Smooth muscle cell (in vitro differentiated cells): ENCODE measurements around the gene KRTAP4-4. TPM values are rescaled to one million over a fixed set of nuclear protein-coding genes. Genes with fewer than 3 reads are reported as not detected.

Source experiments
- DNase-seq: peaks from one replicate; lab custom pipeline; 2025; ENCODE audit not compliant: unreplicated experiment; lab: John Stamatoyannopoulos, UW
- H2AFZ ChIP-seq: fragments of 200-600 bp; sonication (generic); 2 replicates; pipeline ENCODE4 v1.6.0; 2016; ENCODE audit warnings: antibody characterized with exemption, low read depth, mild to moderate bottlenecking
- H3F3A ChIP-seq: fragments of 200-600 bp; sonication (generic); 2 replicates; pipeline ENCODE4 v1.6.0; 2017; ENCODE audit warnings: antibody characterized with exemption, low read depth
- H3K27ac ChIP-seq: fragments of 200-600 bp; sonication (generic); 2 replicates; pipeline ENCODE4 v1.5.1; 2016; ENCODE audit warnings: low read depth, mild to moderate bottlenecking
- H3K27me3 ChIP-seq: fragments of 200-600 bp; sonication (generic); 2 replicates; pipeline ENCODE4 v1.6.1; 2016; ENCODE audit warnings: low read depth, mild to moderate bottlenecking
- H3K36me3 ChIP-seq: fragments of 200-600 bp; sonication (generic); 2 replicates; pipeline ENCODE4 v1.5.1; 2016; ENCODE audit warnings: low read depth
- H3K4me1 ChIP-seq: fragments of 200-600 bp; sonication (generic); 2 replicates; pipeline ENCODE4 v1.5.1; 2016; ENCODE audit warnings: low read depth
- H3K4me2 ChIP-seq: fragments of 200-600 bp; sonication (generic); 2 replicates; pipeline ENCODE4 v1.6.0; 2016; ENCODE audit warnings: mild to moderate bottlenecking
- H3K4me3 ChIP-seq: fragments of 200-600 bp; sonication (generic); 2 replicates; pipeline ENCODE4 v1.5.1; 2016; ENCODE audit warnings: mild to moderate bottlenecking
- H3K79me2 ChIP-seq: fragments of 200-600 bp; sonication (generic); 2 replicates; pipeline ENCODE4 v1.6.0; 2016; ENCODE audit warnings: low read depth, mild to moderate bottlenecking
- H3K9ac ChIP-seq: fragments of 200-600 bp; sonication (generic); 2 replicates; pipeline ENCODE4 v1.6.0; 2016; ENCODE audit warnings: low read depth
- H3K9me3 ChIP-seq: fragments of 200-600 bp; sonication (generic); replicated peaks from 2 replicates; pipeline ENCODE4 v1.5.1; 2016; ENCODE audit warnings: low read depth
- H4K20me1 ChIP-seq: fragments of 200-600 bp; sonication (generic); 2 replicates; pipeline ENCODE4 v1.6.0; 2016; ENCODE audit warnings: low read depth
- CTCF ChIP-seq: fragments of 200-600 bp; sonication (generic); IDR thresholded peaks from 2 replicates; pipeline ENCODE4 v1.5.1; 2017; ENCODE audit warnings: borderline replicate concordance, mild to moderate bottlenecking, antibody characterized with exemption; ENCODE audit not compliant: insufficient read depth, poor library complexity, severe bottlenecking
- WGBS: methylation state at CpG from one replicate; pipeline ENCODE4 v1.1.7; 2016; ENCODE audit warnings: low lambda C conversion rate; 5-methylcytosine and 5-hydroxymethylcytosine counted together
- polyA plus RNA-seq: library from polyadenylated mRNA; unstranded; fragments of >200 nt; fragmentation: Nextera tagmentation; extraction: Ambion mirVana; gene quantifications from 2 replicates; pipeline ENCODE4 v1.2.1, GENCODE V29; 2016
- total RNA-seq: library from RNA; depleted of rRNA; stranded (reverse); fragments of >200 nt; gene quantifications from 2 replicates; pipeline ENCODE4 v1.2.3, GENCODE V29; 2014

Gene KRTAP4-4
- total and polyA plus RNA-seq, 2 experiments from 2014 or later, result not detected

- H3K9me3 ChIP-seq, result no peaks in the 10 kb centered on the region
- no peak overlapping the region for H3K9ac ChIP-seq
- H3K27me3 ChIP-seq, result no peaks in the 10 kb centered on the region
- H3F3A ChIP-seq, result no peaks in the 10 kb centered on the region
- H4K20me1 ChIP-seq, result no peaks in the 10 kb centered on the region
- 87% methylated on average over 3 of the region's 3 CpGs for WGBS
- H3K4me3 ChIP-seq, result no peak overlapping the region
- no peak overlapping the region for H3K27ac ChIP-seq
- no peak overlapping the region for H3K4me2 ChIP-seq
- no peaks in the 10 kb centered on the region for H3K4me1 ChIP-seq
- H3K36me3 ChIP-seq, result no peaks in the 10 kb centered on the region
- H3K79me2 ChIP-seq, result no peaks in the 10 kb centered on the region
- DNase-seq, result no peak
- H2AFZ ChIP-seq, result no peak overlapping the region
- no peak for TF ChIP-seq CTCF
These were observed 16.3 kb upstream of the KRTAP4-4 start for GRCh38 chr17:41176744-41177387.

GRCh38 chr17:41171886-41172285 is 11.3 kb upstream of the KRTAP4-4 start:
- Histone ChIP-seq H3K4me3 (no peak overlapping the region), H3K9me3 (no peaks in the 10 kb centered on the region), H3F3A (no peaks in the 10 kb centered on the region), H3K4me2 (no peak overlapping the region), H3K79me2 (no peaks in the 10 kb centered on the region), H3K36me3 (no peaks in the 10 kb centered on the region), H4K20me1 (no peaks in the 10 kb centered on the region), H3K9ac (no peak overlapping the region), H3K27me3 (peaks cover 10% of the 10 kb centered on the region), H3K4me1 (no peaks in the 10 kb centered on the region), H2AFZ (no peak overlapping the region), H3K27ac (no peak overlapping the region)
- TF ChIP-seq CTCF, result no peak
- WGBS, result 93% methylated on average over 2 of the region's 2 CpGs
- no peak for DNase-seq

GRCh38 chr17:41168121-41168520 is 7.6 kb upstream of the KRTAP4-4 start, which contains the start of gene KRTAP4-3:
KRTAP4-3 (minus strand) TSS chr17:41168221; CDS start chr17:41168172, 49 bp downstream.
- H4K20me1 ChIP-seq, result no peaks in the 10 kb centered on the region
- H3K4me1 ChIP-seq, result no peaks in the 10 kb centered on the region
- no peaks in the 10 kb centered on the region for H3K36me3 ChIP-seq
- no peak within 1 kb of the TSS for H3K4me2 ChIP-seq
- DNase-seq, result no peak
- TF ChIP-seq CTCF, result no peak
- no peak within 1 kb of the TSS for H3K9ac ChIP-seq
- no peaks in the 10 kb centered on the region for H3F3A ChIP-seq
- H3K9me3 ChIP-seq, result no peaks in the 10 kb centered on the region
- no peak within 1 kb of the TSS for H3K27ac ChIP-seq
- H3K4me3 ChIP-seq, result no peak within 1 kb of the TSS
- no peak within 1 kb of the TSS for H2AFZ ChIP-seq
- peaks cover 10% of the 10 kb centered on the region for H3K27me3 ChIP-seq
- 72% methylated on average over 1 of the region's 1 CpG for WGBS
- H3K79me2 ChIP-seq, result no peaks in the 10 kb centered on the region

GRCh38 chr17:41167561-41167960 is 7.0 kb upstream of the KRTAP4-4 start:
- Histone ChIP-seq H3K27ac (no peak overlapping the region), H3K36me3 (no peaks in the 10 kb centered on the region), H4K20me1 (no peaks in the 10 kb centered on the region), H3K4me1 (no peaks in the 10 kb centered on the region), H3K9ac (no peak overlapping the region), H3K4me3 (no peak overlapping the region), H3K9me3 (no peaks in the 10 kb centered on the region), H3K79me2 (no peaks in the 10 kb centered on the region), H3F3A (no peaks in the 10 kb centered on the region), H3K27me3 (peaks cover 10% of the 10 kb centered on the region), H2AFZ (no peak overlapping the region), H3K4me2 (no peak overlapping the region)
- DNase-seq, result no peak
- 95% methylated on average over 7 of the region's 7 CpGs for WGBS
- no peak for TF ChIP-seq CTCF
